MM.1S (cell line): ENCODE measurements around the gene DNPH1.

Experiments used
- DNase-seq: peaks from one replicate; pipeline ENCODE4 v3.0.0-alpha.2; 2015
- H2AFZ ChIP-seq: fragments of 300-600 bp; sonication (generic); 2 replicates; pipeline ENCODE4 v1.6.0; 2016; ENCODE audit warnings: antibody characterized with exemption, low read length
- H3F3A ChIP-seq: fragments of 300-600 bp; sonication (generic); 2 replicates; pipeline ENCODE4 v1.6.1; 2016; ENCODE audit warnings: mild to moderate bottlenecking, antibody characterized with exemption, low read length, moderate library complexity, mixed read lengths; ENCODE audit not compliant: insufficient read depth
- H3K27ac ChIP-seq: fragments of 300-600 bp; sonication (generic); 2 replicates; pipeline ENCODE4 v1.5.1; 2016; ENCODE audit warnings: mild to moderate bottlenecking, low read length
- H3K27me3 ChIP-seq: fragments of 300-600 bp; sonication (generic); replicated peaks from 2 replicates; pipeline ENCODE4 v1.6.0; 2016; ENCODE audit warnings: low read length; ENCODE audit not compliant: insufficient read depth
- H3K36me3 ChIP-seq: fragments of 300-600 bp; sonication (generic); replicated peaks from 2 replicates; pipeline ENCODE4 v1.6.1; 2016; ENCODE audit warnings: mild to moderate bottlenecking, low read length, mixed read lengths; ENCODE audit not compliant: insufficient read depth
- H3K4me1 ChIP-seq: fragments of 300-600 bp; sonication (generic); 2 replicates; pipeline ENCODE4 v1.6.1; 2016; ENCODE audit warnings: low read length, mixed read lengths
- H3K4me2 ChIP-seq: fragments of 300-600 bp; sonication (generic); 2 replicates; pipeline ENCODE4 v1.6.0; 2016; ENCODE audit warnings: low read depth, low read length
- H3K4me3 ChIP-seq: fragments of 300-600 bp; sonication (generic); 2 replicates; pipeline ENCODE4 v1.5.1; 2016; ENCODE audit warnings: low read length, mixed read lengths
- H3K79me2 ChIP-seq: fragments of 300-600 bp; sonication (generic); 2 replicates; pipeline ENCODE4 v1.6.1; 2016; ENCODE audit warnings: mixed run types, low read length, mixed read lengths
- H3K9ac ChIP-seq: fragments of 300-600 bp; sonication (generic); 2 replicates; pipeline ENCODE4 v1.6.1; 2016; ENCODE audit warnings: low read length, mixed read lengths
- H3K9me2 ChIP-seq: fragments of 300-600 bp; sonication (generic); replicated peaks from 2 replicates; pipeline ENCODE4 v1.6.1; 2016; ENCODE audit warnings: mild to moderate bottlenecking, low read length, mixed read lengths; ENCODE audit not compliant: insufficient read depth
- H3K9me3 ChIP-seq: fragments of 300-600 bp; sonication (generic); replicated peaks from 2 replicates; pipeline ENCODE4 v1.6.1; 2016; ENCODE audit warnings: mild to moderate bottlenecking, low read length, mixed read lengths; ENCODE audit not compliant: insufficient read depth
- H4K20me1 ChIP-seq: fragments of 300-600 bp; sonication (generic); 2 replicates; pipeline ENCODE4 v1.6.1; 2016; ENCODE audit warnings: mild to moderate bottlenecking, low read length, moderate library complexity, mixed read lengths; ENCODE audit not compliant: insufficient read depth
- CTCF ChIP-seq: fragments of 300-600 bp; sonication (generic); IDR thresholded peaks from 2 replicates; pipeline ENCODE4 v1.5.1; 2016; ENCODE audit warnings: antibody characterized with exemption, low read length, mixed read lengths
- EZH2 ChIP-seq: fragments of 300-600 bp; sonication (generic); optimal IDR thresholded peaks from 2 replicates; pipeline ENCODE3; 2017; ENCODE audit warnings: low read depth, mild to moderate bottlenecking, antibody characterized with exemption, low read length, mixed read lengths
- EZH2phosphoT487 ChIP-seq: fragments of 300-600 bp; sonication (generic); IDR thresholded peaks from 2 replicates; pipeline ENCODE4 v1.6.1; 2018; ENCODE audit warnings: antibody characterized with exemption, low read length

Gene DNPH1

GRCh38 chr6:43189776-43190304, 39.4 kb downstream of the DNPH1 start:
- Histone ChIP-seq H3K27ac (no peak overlapping the region), H3K9ac (no peak overlapping the region), H2AFZ (no peak overlapping the region), H4K20me1 (no peaks in the 10 kb centered on the region), H3K27me3 (no peaks in the 10 kb centered on the region), H3K9me2 (no peaks in the 10 kb centered on the region), H3K4me3 (no peak overlapping the region), H3F3A (no peaks in the 10 kb centered on the region), H3K4me1 (no peaks in the 10 kb centered on the region), H3K79me2 (no peaks in the 10 kb centered on the region), H3K9me3 (no peaks in the 10 kb centered on the region), H3K4me2 (no peak overlapping the region), H3K36me3 (no peaks in the 10 kb centered on the region)
- TF ChIP-seq CTCF: no peak
- no peak for TF ChIP-seq EZH2
- TF ChIP-seq EZH2phosphoT487: no peak
- no peak for DNase-seq

GRCh38 chr6:43188426-43188825, 40.9 kb downstream of the DNPH1 start:
- H3K79me2 ChIP-seq: peaks cover 9% of the 10 kb centered on the region
- H3K4me1 ChIP-seq: no peaks in the 10 kb centered on the region
- H4K20me1 ChIP-seq: no peaks in the 10 kb centered on the region
- no peaks in the 10 kb centered on the region for H3K36me3 ChIP-seq
- H2AFZ ChIP-seq: no peak overlapping the region
- H3K27ac ChIP-seq: no peak overlapping the region
- H3K4me3 ChIP-seq: no peak overlapping the region
- H3K4me2 ChIP-seq: no peak overlapping the region
- H3K9me3 ChIP-seq: no peaks in the 10 kb centered on the region
- H3K9ac ChIP-seq: no peak overlapping the region
- no peaks in the 10 kb centered on the region for H3F3A ChIP-seq
- no peaks in the 10 kb centered on the region for H3K27me3 ChIP-seq
- no peak for DNase-seq
- no peaks in the 10 kb centered on the region for H3K9me2 ChIP-seq
- TF ChIP-seq EZH2phosphoT487: no peak
- TF ChIP-seq EZH2: no peak
- no peak for TF ChIP-seq CTCF

GRCh38 chr6:43187821-43188220, 41.5 kb downstream of the DNPH1 start:
- Histone ChIP-seq H3K9ac (no peak overlapping the region), H2AFZ (no peak overlapping the region), H3K27ac (no peak overlapping the region), H3K9me2 (no peaks in the 10 kb centered on the region), H3K4me1 (peaks cover 6% of the 10 kb centered on the region; the same call in 1 of the 2 replicates), H3K27me3 (no peaks in the 10 kb centered on the region), H3K79me2 (peaks cover 15% of the 10 kb centered on the region), H3K36me3 (no peaks in the 10 kb centered on the region), H3F3A (no peaks in the 10 kb centered on the region), H4K20me1 (no peaks in the 10 kb centered on the region), H3K9me3 (no peaks in the 10 kb centered on the region), H3K4me3 (no peak overlapping the region), H3K4me2 (no peak overlapping the region)
- DNase-seq: no peak
- TF ChIP-seq CTCF (no peak), EZH2 (no peak), EZH2phosphoT487 (no peak)
